ENCODE measurements around the gene RBBP7.

Gene RBBP7

DNA sequence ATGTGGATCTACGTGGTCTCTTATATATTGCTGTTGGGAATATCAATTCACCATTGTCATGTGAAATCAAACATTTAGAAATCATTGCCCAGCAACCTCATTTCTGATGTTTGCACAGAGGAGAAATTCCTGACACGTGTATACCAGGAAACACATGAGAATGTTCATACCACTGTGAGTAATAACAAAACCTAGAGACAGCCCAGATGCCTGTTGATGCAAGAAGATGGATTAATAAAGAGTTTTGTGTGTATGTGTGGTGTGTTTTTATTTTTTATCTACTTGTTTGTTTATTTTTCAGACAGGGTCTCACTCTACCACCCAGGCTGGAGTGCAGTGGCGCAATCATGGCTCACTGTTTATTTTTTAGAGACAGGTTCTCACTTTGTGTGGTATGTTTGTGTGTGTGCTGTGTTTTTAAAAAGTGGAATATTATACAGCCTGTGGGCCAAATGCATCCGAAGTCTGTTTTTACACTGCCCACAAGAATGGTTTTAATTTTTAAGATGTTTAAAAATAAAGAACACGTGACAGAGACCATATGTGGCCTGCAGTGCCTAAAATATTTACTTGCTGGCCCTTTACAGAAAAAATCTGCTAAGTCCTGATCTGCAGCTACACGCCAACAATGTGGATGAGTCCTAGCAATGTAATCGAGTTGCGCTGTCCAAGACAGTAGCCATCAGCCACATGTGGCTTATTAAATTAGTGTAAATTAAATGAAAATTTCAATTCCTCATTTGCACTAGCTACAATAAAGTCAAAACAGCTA is 44.7 kb downstream of the RBBP7 start:
- no peak overlapping the region for H3K4me2 ChIP-seq (ENCODE audit: low read length)

DNA sequence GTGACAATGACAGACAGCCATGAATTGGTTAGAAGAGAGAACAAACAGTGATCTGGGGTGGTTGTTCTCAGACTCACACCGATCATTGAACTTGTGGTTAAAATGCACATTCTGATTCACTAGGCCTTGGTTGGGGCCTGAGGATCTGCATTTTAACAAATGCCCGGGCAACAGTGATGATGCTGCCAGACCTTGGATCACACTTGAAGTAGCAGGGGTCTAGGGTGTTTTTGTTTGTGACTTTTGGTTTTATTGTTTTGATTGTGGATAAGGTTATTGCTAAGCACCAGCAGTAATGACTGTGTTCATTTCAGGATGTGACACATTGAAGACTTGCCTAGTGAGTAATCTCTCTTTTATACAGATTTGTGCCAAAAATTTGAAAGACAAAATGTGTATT is 47.4 kb downstream of the RBBP7 start:
- H3K79me2 ChIP-seq (ENCODE audit: control insufficient read depth, low read length) = peaks cover 29% of the 10 kb centered on the region
- H3K27ac ChIP-seq (ENCODE audit: low read depth, low read length) = no peak overlapping the region
- H3K36me3 ChIP-seq (ENCODE audit: control insufficient read depth, low read length) = peaks cover 75% of the 10 kb centered on the region
- no peaks in the 10 kb centered on the region for H3F3A ChIP-seq (ENCODE audit: control insufficient read depth, insufficient read depth)
- H3K4me2 ChIP-seq (ENCODE audit: low read length) = no peak overlapping the region
- no peaks in the 10 kb centered on the region for H3K27me3 ChIP-seq (ENCODE audit: control insufficient read depth, low read length)
- no peak overlapping the region for H3K4me3 ChIP-seq (ENCODE audit: low read length)
- H3K4me1 ChIP-seq (ENCODE audit: control insufficient read depth, low read length) = peaks cover 10% of the 10 kb centered on the region
- no peak for TF ChIP-seq EZH2phosphoT487 (IDR thresholded peaks at IDR 0.05; ENCODE audit: borderline replicate concordance, low read length)
- no peaks in the 10 kb centered on the region for H4K20me1 ChIP-seq (ENCODE audit: control insufficient read depth, insufficient read depth, low read depth, low read length)
- no peaks in the 10 kb centered on the region for H3K9me2 ChIP-seq (replicated peaks; ENCODE audit: control insufficient read depth, low read length)
- no peaks in the 10 kb centered on the region for H3K9me3 ChIP-seq (ENCODE audit: control insufficient read depth, insufficient read depth, low read length)

More for the DNA sequence above, 44.7 kb downstream of the RBBP7 start:
- no peaks in the 10 kb centered on the region for H3K9me2 ChIP-seq (replicated peaks; ENCODE audit: control insufficient read depth, low read length)
- H3K27me3 ChIP-seq (ENCODE audit: control insufficient read depth, low read length) = no peaks in the 10 kb centered on the region
- no peaks in the 10 kb centered on the region for H3F3A ChIP-seq (ENCODE audit: control insufficient read depth, insufficient read depth)
- H4K20me1 ChIP-seq (ENCODE audit: control insufficient read depth, insufficient read depth, low read depth, low read length) = no peaks in the 10 kb centered on the region
- H3K36me3 ChIP-seq (ENCODE audit: control insufficient read depth, low read length) = peaks cover 76% of the 10 kb centered on the region
- TF ChIP-seq CTCF (IDR thresholded peaks at IDR 0.05; ENCODE audit: low read depth, low read length, poor library complexity, severe bottlenecking) (no peak), EZH2phosphoT487 (IDR thresholded peaks at IDR 0.05; ENCODE audit: borderline replicate concordance, low read length) (no peak)
- peaks cover 7% of the 10 kb centered on the region; the same call in 1 of the 2 replicates for H3K4me1 ChIP-seq (ENCODE audit: control insufficient read depth, low read length)
- no peak overlapping the region for H3K4me3 ChIP-seq (ENCODE audit: low read length)
- H3K79me2 ChIP-seq (ENCODE audit: control insufficient read depth, low read length) = peaks cover 7% of the 10 kb centered on the region; the same call in 1 of the 2 replicates
- no peak overlapping the region for H3K27ac ChIP-seq (ENCODE audit: low read depth, low read length)
- H3K9me3 ChIP-seq (ENCODE audit: control insufficient read depth, insufficient read depth, low read length) = no peaks in the 10 kb centered on the region

DNA sequence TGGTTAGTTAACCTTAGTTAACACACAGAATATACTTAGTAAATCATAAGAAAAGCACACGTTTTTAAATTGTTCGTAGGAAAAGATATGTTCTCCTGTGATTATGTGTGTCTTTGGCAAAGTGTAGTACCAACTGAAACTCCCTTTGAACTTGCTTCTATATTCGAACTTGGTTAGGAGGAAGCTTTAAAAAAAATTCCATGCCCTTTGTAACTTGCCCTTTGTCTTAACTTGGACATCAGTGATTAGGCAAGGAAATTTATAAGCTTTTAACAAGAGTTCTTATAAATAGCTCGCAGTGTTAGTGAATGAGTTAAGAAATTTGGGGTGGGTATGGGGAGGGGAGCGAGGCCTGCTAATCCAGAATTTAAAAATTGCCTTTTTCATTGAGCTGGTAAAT is 50.5 kb downstream of the RBBP7 start:
- Histone ChIP-seq H3K4me1 (ENCODE audit: control insufficient read depth, low read length) (peaks cover 19% of the 10 kb centered on the region), H3K79me2 (ENCODE audit: control insufficient read depth, low read length) (peaks cover 52% of the 10 kb centered on the region), H3K9me3 (ENCODE audit: control insufficient read depth, insufficient read depth, low read length) (no peaks in the 10 kb centered on the region), H3K36me3 (ENCODE audit: control insufficient read depth, low read length) (peaks cover 65% of the 10 kb centered on the region), H3K4me3 (ENCODE audit: low read length) (no peak overlapping the region), H3K9me2 (replicated peaks; ENCODE audit: control insufficient read depth, low read length) (no peaks in the 10 kb centered on the region), H3K4me2 (ENCODE audit: low read length) (no peak overlapping the region), H3F3A (ENCODE audit: control insufficient read depth, insufficient read depth) (no peaks in the 10 kb centered on the region), H3K27ac (ENCODE audit: low read depth, low read length) (no peak overlapping the region), H3K27me3 (ENCODE audit: control insufficient read depth, low read length) (no peaks in the 10 kb centered on the region), H4K20me1 (ENCODE audit: control insufficient read depth, insufficient read depth, low read depth, low read length) (no peaks in the 10 kb centered on the region)
- TF ChIP-seq EZH2phosphoT487 (IDR thresholded peaks at IDR 0.05; ENCODE audit: borderline replicate concordance, low read length) (no peak), CTCF (IDR thresholded peaks at IDR 0.05; ENCODE audit: low read depth, low read length, poor library complexity, severe bottlenecking) (no peak)

- peaks cover 94% of the 10 kb centered on the region for H3K79me2 ChIP-seq (ENCODE audit: control insufficient read depth, low read length)
- no peak overlapping the region for H3K4me2 ChIP-seq (ENCODE audit: low read length)
- no peak overlapping the region for H3K27ac ChIP-seq (ENCODE audit: low read depth, low read length)
- H3K27me3 ChIP-seq (ENCODE audit: control insufficient read depth, low read length) = no peaks in the 10 kb centered on the region
- H3K4me3 ChIP-seq (ENCODE audit: low read length) = no peak overlapping the region
- H3F3A ChIP-seq (ENCODE audit: control insufficient read depth, insufficient read depth) = no peaks in the 10 kb centered on the region
- peaks cover 42% of the 10 kb centered on the region for H3K36me3 ChIP-seq (ENCODE audit: control insufficient read depth, low read length)
- H3K9me2 ChIP-seq (replicated peaks; ENCODE audit: control insufficient read depth, low read length) = no peaks in the 10 kb centered on the region
- peaks cover 19% of the 10 kb centered on the region for H3K4me1 ChIP-seq (ENCODE audit: control insufficient read depth, low read length)
- no peaks in the 10 kb centered on the region for H3K9me3 ChIP-seq (ENCODE audit: control insufficient read depth, insufficient read depth, low read length)
- TF ChIP-seq EZH2phosphoT487 (IDR thresholded peaks at IDR 0.05; ENCODE audit: borderline replicate concordance, low read length) (no peak), CTCF (IDR thresholded peaks at IDR 0.05; ENCODE audit: low read depth, low read length, poor library complexity, severe bottlenecking) (no peak)
- no peaks in the 10 kb centered on the region for H4K20me1 ChIP-seq (ENCODE audit: control insufficient read depth, insufficient read depth, low read depth, low read length)
These were observed 55.6 kb downstream of the RBBP7 start for GRCh38 chrX:16814597-16814996.

Measured in DOHH2 (cell line).